SK-N-SH (cell line): Measurements from ENCODE around the gene ZMYND19. TPM values are rescaled to one million over a fixed set of nuclear protein-coding genes. Genes with fewer than 3 reads are reported as not detected.

ENCODE experiments used
- CTCF ChIA-PET: fragments of 300-600, 350-600 bp; formaldehyde crosslinking; extraction: SDS; loops from one replicate; lab custom pipeline; 2021; lab: Yijun Ruan, JAX
- POLR2A ChIA-PET: fragments of 350-600 bp; sonication (Branson Sonifier 250); formaldehyde crosslinking; extraction: SDS; loops from one replicate; lab custom pipeline; 2020; ENCODE audit warnings: antibody characterized with exemption, inconsistent platforms; lab: Yijun Ruan, JAX
- DNase-seq: peaks from one replicate; pipeline ENCODE4 v3.0.0; 2012
- H2AFZ ChIP-seq: fragments of 200-600 bp; sonication (generic); 2 replicates; pipeline ENCODE4 v1.8.1; 2016; ENCODE audit warnings: antibody characterized with exemption, mild to moderate bottlenecking, low read depth
- H3F3A ChIP-seq: fragments of 200-600 bp; sonication (generic); replicated peaks from 2 replicates; pipeline ENCODE3; 2016; ENCODE audit warnings: antibody characterized with exemption, mild to moderate bottlenecking; ENCODE audit not compliant: insufficient read depth
- H3K27ac ChIP-seq, 2 experiments: fragments of 200-500 bp in 1 of 2; fragments of 200-600 bp in 1 of 2; sonication (Bioruptor generic) in 1 of 2; sonication (generic), shearing (Covaris generic) in 1 of 2; 2 replicates each; pipeline versions ENCODE4 v1.5.1 to v1.6.1; 2014 to 2016; ENCODE audit warnings: low read depth in 2 of 2, inconsistent platforms in 1 of 2, low read length in 1 of 2, mild to moderate bottlenecking in 1 of 2, mixed read lengths in 1 of 2
- H3K27me3 ChIP-seq: fragments of 200-600 bp; sonication (generic), shearing (Covaris generic); 2 replicates; pipeline ENCODE4 v1.6.1; 2016; ENCODE audit warnings: mixed run types; ENCODE audit not compliant: insufficient read depth
- H3K36me3 ChIP-seq, 2 experiments: fragments of 200-500 bp in 1 of 2; fragments of 200-600 bp in 1 of 2; sonication (Bioruptor generic) in 1 of 2; sonication (generic) in 1 of 2; replicated peaks in 1 of 2; 2 replicates each; pipeline versions ENCODE3 to v1.5.1; 2014 to 2016; ENCODE audit warnings: low read length in 1 of 2, mild to moderate bottlenecking in 1 of 2; ENCODE audit not compliant: insufficient read depth in 2 of 2, control insufficient read depth in 1 of 2
- H3K4me1 ChIP-seq, 2 experiments: fragments of 200-500 bp in 1 of 2; fragments of 200-600 bp in 1 of 2; sonication (Bioruptor generic) in 1 of 2; sonication (generic), shearing (Covaris generic) in 1 of 2; 2 replicates each; pipeline versions ENCODE4 v1.5.1 to v1.6.1; 2014 to 2016; ENCODE audit warnings: low read depth in 1 of 2, low read length in 1 of 2, mixed run types in 1 of 2; ENCODE audit not compliant: insufficient read depth in 2 of 2, control insufficient read depth in 1 of 2
- H3K4me2 ChIP-seq: fragments of 200-600 bp; sonication (generic), shearing (Covaris generic); 2 replicates; pipeline ENCODE4 v1.6.1; 2017; ENCODE audit warnings: mixed run types
- H3K4me3 ChIP-seq, 2 experiments: fragments of 200-500 bp in 1 of 2; fragments of 200-600 bp in 1 of 2; sonication (Bioruptor generic) in 1 of 2; sonication (generic), shearing (Covaris generic) in 1 of 2; 2 replicates each; pipeline versions ENCODE4 v1.5.1 to v1.8.1; 2014 to 2016; ENCODE audit warnings: low read depth in 2 of 2, inconsistent platforms in 1 of 2, low read length in 1 of 2, mild to moderate bottlenecking in 1 of 2, mixed read lengths in 1 of 2, moderate library complexity in 1 of 2
- H3K79me2 ChIP-seq: fragments of 200-600 bp; sonication (generic); 2 replicates; pipeline ENCODE4 v1.8.1; 2017; ENCODE audit warnings: mild to moderate bottlenecking; ENCODE audit not compliant: insufficient read depth
- H3K9ac ChIP-seq: fragments of 200-600 bp; sonication (generic); 2 replicates; pipeline ENCODE4 v1.6.1; 2017; ENCODE audit warnings: mixed run types
- H3K9me2 ChIP-seq: fragments of 200-600 bp; sonication (generic); 2 replicates; pipeline ENCODE4 v1.6.1; 2017; ENCODE audit warnings: mixed run types
- H3K9me3 ChIP-seq: fragments of 200-600 bp; sonication (generic); 2 replicates; pipeline ENCODE4 v1.6.1; 2017; ENCODE audit warnings: mixed run types, mild to moderate bottlenecking, moderate library complexity
- H4K20me1 ChIP-seq: fragments of 200-600 bp; sonication (generic); 2 replicates; pipeline ENCODE4 v1.6.1; 2017; ENCODE audit warnings: mild to moderate bottlenecking, mixed run types; ENCODE audit not compliant: insufficient read depth
- CHD2 ChIP-seq: fragments of 150-350 bp; IDR thresholded peaks from 2 replicates; pipeline ENCODE4 v1.6.1; 2018; ENCODE audit warnings: low read length; ENCODE audit not compliant: partially characterized antibody
- CTCF ChIP-seq: fragments of 200-600 bp; sonication (generic); IDR thresholded peaks from 2 replicates; pipeline ENCODE4 v1.6.1; 2017; ENCODE audit warnings: antibody characterized with exemption, mild to moderate bottlenecking, moderate library complexity
- ELF1 ChIP-seq: IDR thresholded peaks from 2 replicates; pipeline ENCODE4 v1.4.0; 2012
- EP300 ChIP-seq, 2 experiments: IDR thresholded peaks; 2 replicates each; pipeline versions ENCODE4 v1.4.0 to v1.6.1; 2012; ENCODE audit warnings: borderline replicate concordance in 1 of 2, low read depth in 1 of 2, low read length in 1 of 2
- EZH2phosphoT487 ChIP-seq: fragments of 200-600 bp; sonication (generic); IDR thresholded peaks from 2 replicates; pipeline ENCODE4 v1.6.1; 2017; ENCODE audit warnings: low read depth, mixed run types, mild to moderate bottlenecking, antibody characterized with exemption, moderate library complexity, borderline replicate concordance
- JUND ChIP-seq: IDR thresholded peaks from 2 replicates; pipeline ENCODE4 v1.4.0; 2012
- MEF2A ChIP-seq: IDR thresholded peaks from 2 replicates; pipeline ENCODE4 v1.4.0; 2012; ENCODE audit warnings: low read depth, borderline replicate concordance
- NFIC ChIP-seq: IDR thresholded peaks from 2 replicates; pipeline ENCODE4 v1.4.0; 2012; ENCODE audit warnings: borderline replicate concordance
- NRF1 ChIP-seq: IDR thresholded peaks from 2 replicates; pipeline ENCODE4 v1.6.1; 2012; ENCODE audit warnings: low read depth, mild to moderate bottlenecking, low read length
- PBX3 ChIP-seq: IDR thresholded peaks from 2 replicates; pipeline ENCODE4; 2012
- RAD21 ChIP-seq: IDR thresholded peaks from 2 replicates; pipeline ENCODE4 v1.6.1; 2012; ENCODE audit warnings: mild to moderate bottlenecking, low read length
- SIN3A ChIP-seq: IDR thresholded peaks from 2 replicates; pipeline ENCODE4 v1.6.1; 2012; ENCODE audit warnings: low read depth, mild to moderate bottlenecking, low read length, moderate library complexity, borderline replicate concordance
- SMC3 ChIP-seq: IDR thresholded peaks from 2 replicates; pipeline ENCODE4 v1.6.1; 2012; ENCODE audit warnings: low read depth, low read length, improper control_type of control experiment
- YY1 ChIP-seq: IDR thresholded peaks from 2 replicates; pipeline ENCODE4 v1.4.0; 2012; ENCODE audit warnings: low read depth, mild to moderate bottlenecking
- ZBTB33 ChIP-seq: IDR thresholded peaks from 2 replicates; pipeline ENCODE4 v1.4.0; 2012; ENCODE audit warnings: low read depth, borderline replicate concordance
- WGBS: methylation state at CpG from one replicate; pipeline ENCODE4 v1.1.6; 2017; ENCODE audit warnings: low lambda C conversion rate; 5-methylcytosine and 5-hydroxymethylcytosine counted together
- polyA plus RNA-seq, 3 experiments: library from polyadenylated mRNA; depleted of rRNA; stranded (reverse); fragments of >200 nt; gene quantifications; 2 replicates each; pipeline ENCODE4 v1.2.3, GENCODE V29; 2012
- TF ChIP-seq, protein P1 (sequence below): fragments of 150-350 bp; IDR thresholded peaks from 2 replicates; pipeline ENCODE4 v1.6.1; 2017; ENCODE audit warnings: antibody characterized with exemption, low read length, low read depth, borderline replicate concordance
- TF ChIP-seq, protein P2 (sequence below): IDR thresholded peaks from 2 replicates; pipeline ENCODE4 v1.4.0; 2012; ENCODE audit warnings: low read depth, borderline replicate concordance
- TF ChIP-seq, protein P3 (sequence below): IDR thresholded peaks from 2 replicates; pipeline ENCODE4 v1.6.1; 2012; ENCODE audit warnings: mild to moderate bottlenecking, low read depth, low read length, moderate library complexity

ZMYND19 gene
- polyA plus RNA-seq, 1 of the 3 experiments (the other 2 are of a cell fraction) = 43.1 TPM

- no peak overlapping the region for H3K4me2 ChIP-seq
- H3K4me3 ChIP-seq = no peak overlapping the region
- no peaks in the 10 kb centered on the region for H3K4me1 ChIP-seq
- ChIA-PET POLR2A (no interaction called here), CTCF (interaction anchor here (0.8 to 1.8 kb wide), 4 partner anchors 23 to 208 kb away, joined by 3 to 7 read pairs (median 4); no protein-coding TSS in a partner anchor)
- H3K36me3 ChIP-seq = peaks cover 27 to 35% of the 10 kb centered on the region in 2 experiments
- 100% methylated on average over 4 of the region's 4 CpGs for WGBS
- TF ChIP-seq, protein P1, sequence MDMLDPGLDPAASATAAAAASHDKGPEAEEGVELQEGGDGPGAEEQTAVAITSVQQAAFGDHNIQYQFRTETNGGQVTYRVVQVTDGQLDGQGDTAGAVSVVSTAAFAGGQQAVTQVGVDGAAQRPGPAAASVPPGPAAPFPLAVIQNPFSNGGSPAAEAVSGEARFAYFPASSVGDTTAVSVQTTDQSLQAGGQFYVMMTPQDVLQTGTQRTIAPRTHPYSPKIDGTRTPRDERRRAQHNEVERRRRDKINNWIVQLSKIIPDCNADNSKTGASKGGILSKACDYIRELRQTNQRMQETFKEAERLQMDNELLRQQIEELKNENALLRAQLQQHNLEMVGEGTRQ = no peak
- TF ChIP-seq PBX3 (no peak), JUND (no peak), EZH2phosphoT487 (no peak), SIN3A (no peak), NRF1 (no peak), MEF2A (no peak), CHD2 (no peak), EP300 (IDR thresholded peaks at IDR 0.05; ENCODE audit: borderline replicate concordance in 1 of 2, low read depth in 1 of 2, low read length in 1 of 2) (no peak), CTCF (no peak), ZBTB33 (no peak), ELF1 (no peak), NFIC (no peak), YY1 (no peak), SMC3 (no peak), RAD21 (no peak)
- TF ChIP-seq, protein P2, sequence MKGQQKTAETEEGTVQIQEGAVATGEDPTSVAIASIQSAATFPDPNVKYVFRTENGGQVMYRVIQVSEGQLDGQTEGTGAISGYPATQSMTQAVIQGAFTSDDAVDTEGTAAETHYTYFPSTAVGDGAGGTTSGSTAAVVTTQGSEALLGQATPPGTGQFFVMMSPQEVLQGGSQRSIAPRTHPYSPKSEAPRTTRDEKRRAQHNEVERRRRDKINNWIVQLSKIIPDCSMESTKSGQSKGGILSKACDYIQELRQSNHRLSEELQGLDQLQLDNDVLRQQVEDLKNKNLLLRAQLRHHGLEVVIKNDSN = no peak
- TF ChIP-seq, protein P3, sequence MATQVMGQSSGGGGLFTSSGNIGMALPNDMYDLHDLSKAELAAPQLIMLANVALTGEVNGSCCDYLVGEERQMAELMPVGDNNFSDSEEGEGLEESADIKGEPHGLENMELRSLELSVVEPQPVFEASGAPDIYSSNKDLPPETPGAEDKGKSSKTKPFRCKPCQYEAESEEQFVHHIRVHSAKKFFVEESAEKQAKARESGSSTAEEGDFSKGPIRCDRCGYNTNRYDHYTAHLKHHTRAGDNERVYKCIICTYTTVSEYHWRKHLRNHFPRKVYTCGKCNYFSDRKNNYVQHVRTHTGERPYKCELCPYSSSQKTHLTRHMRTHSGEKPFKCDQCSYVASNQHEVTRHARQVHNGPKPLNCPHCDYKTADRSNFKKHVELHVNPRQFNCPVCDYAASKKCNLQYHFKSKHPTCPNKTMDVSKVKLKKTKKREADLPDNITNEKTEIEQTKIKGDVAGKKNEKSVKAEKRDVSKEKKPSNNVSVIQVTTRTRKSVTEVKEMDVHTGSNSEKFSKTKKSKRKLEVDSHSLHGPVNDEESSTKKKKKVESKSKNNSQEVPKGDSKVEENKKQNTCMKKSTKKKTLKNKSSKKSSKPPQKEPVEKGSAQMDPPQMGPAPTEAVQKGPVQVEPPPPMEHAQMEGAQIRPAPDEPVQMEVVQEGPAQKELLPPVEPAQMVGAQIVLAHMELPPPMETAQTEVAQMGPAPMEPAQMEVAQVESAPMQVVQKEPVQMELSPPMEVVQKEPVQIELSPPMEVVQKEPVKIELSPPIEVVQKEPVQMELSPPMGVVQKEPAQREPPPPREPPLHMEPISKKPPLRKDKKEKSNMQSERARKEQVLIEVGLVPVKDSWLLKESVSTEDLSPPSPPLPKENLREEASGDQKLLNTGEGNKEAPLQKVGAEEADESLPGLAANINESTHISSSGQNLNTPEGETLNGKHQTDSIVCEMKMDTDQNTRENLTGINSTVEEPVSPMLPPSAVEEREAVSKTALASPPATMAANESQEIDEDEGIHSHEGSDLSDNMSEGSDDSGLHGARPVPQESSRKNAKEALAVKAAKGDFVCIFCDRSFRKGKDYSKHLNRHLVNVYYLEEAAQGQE = no peak
- peaks cover 12% of the 10 kb centered on the region for H3K79me2 ChIP-seq
- no peak overlapping the region for H3K9ac ChIP-seq
- no peaks in the 10 kb centered on the region for H3K9me2 ChIP-seq
- no peak overlapping the region for H2AFZ ChIP-seq
- H3K9me3 ChIP-seq = no peaks in the 10 kb centered on the region
- no peaks in the 10 kb centered on the region for H4K20me1 ChIP-seq
- no peak for DNase-seq
- H3K27ac ChIP-seq = no peak overlapping the region
- no peaks in the 10 kb centered on the region for H3K27me3 ChIP-seq
- peaks cover 8% of the 10 kb centered on the region for H3F3A ChIP-seq
Measured at GRCh38 chr9:137558127-137558526, 32.2 kb downstream of the ZMYND19 start.
